Measurements from ENCODE around the gene AGBL1.
"Not testable (repeated sequence)": the region's sequence is repeated elsewhere in the genome, so short reads cannot be mapped to it uniquely, and the experiment has no call there.

GRCh38 chr15:86465470-86466039 is 385.9 kb downstream of the AGBL1 start:
- not testable (repeated sequence) for TF ChIP-seq RBAK, CTCF, ZEB2 (tag by site-specific recombination; IDR thresholded peaks at IDR 0.05)
